ENCODE measurements around the gene ERFE.

Gene ERFE

GRCh38 chr2:238140040-238140439, 18.7 kb upstream of the ERFE start:
- no peak for TF ChIP-seq ZNF274 (IDR thresholded peaks at IDR 0.05; ENCODE audit: low read depth, low read length)
- no peak overlapping the region for H3K4me3 ChIP-seq (ENCODE audit: low read length)

DNA sequence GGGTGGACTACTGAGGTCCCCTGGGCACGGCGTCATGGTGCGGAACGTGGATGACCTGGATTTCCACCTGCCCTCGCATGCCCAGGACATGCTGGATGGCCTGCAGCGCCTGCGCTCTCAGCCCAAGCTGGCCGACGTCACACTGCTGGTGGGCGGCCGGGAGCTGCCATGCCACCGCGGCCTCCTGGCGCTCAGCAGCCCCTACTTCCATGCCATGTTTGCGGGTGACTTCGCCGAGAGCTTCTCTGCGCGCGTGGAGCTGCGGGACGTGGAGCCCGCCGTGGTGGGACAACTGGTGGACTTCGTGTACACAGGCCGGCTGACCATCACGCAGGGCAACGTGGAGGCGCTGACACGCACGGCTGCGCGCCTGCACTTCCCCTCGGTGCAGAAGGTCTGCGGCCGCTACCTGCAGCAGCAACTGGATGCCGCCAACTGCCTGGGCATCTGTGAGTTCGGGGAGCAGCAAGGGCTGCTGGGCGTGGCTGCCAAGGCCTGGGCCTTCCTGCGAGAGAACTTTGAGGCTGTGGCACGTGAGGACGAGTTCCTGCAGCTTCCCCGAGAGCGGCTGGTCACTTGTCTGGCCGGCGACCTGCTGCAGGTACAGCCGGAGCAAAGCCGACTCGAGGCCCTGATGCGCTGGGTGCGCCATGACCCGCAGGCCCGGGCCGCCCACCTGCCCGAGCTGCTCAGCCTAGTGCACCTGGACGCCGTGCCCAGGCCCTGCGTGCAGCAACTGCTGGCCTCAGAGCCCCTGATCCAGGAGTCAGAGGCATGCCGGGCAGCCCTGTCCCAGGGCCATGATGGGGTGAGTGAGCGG, 17.8 kb upstream of the ERFE start:
- no peak for TF ChIP-seq ZNF274 (IDR thresholded peaks at IDR 0.05; ENCODE audit: low read depth, low read length)
- H3K4me3 ChIP-seq (ENCODE audit: low read length): no peak overlapping the region

DNA sequence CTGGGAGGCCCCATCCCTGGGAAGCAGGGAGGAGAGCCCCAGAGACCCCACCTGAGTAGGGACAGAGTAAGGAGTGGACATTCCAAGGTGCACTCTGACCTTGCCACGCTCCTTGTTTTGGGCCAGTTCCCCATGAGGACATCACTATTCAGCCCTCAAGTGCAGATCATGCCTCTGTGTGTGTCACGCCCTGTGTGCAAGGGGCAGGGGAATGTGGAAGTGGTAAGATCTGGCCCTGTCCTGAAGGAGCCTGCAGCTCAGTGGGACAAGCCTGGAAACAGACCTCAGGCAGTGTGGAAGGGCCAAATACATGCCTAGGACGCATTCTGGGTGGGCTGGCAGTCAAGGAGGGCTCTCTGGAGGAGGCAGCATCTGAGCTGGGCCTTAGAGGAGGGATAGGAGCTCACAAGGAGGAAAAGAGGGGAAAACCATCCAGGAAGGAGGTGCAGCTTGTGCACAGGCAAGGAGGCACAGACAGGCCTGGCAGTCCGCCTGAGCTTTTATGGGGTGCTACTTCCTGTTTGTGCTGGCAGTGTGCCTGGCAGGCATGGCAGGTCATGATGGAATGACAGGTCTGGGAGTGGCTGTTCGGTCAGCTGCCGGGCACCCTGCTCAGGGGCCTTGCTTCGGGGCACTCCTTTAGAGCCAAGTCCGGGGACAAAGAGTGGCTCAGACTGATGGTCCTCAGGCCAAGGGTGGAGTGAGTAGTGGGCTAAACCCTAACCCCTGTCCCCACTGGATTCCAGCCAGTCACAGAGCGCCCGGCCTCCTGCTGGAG, 17.0 kb upstream of the ERFE start:
- no peak overlapping the region for H3K4me3 ChIP-seq (ENCODE audit: low read length)
- TF ChIP-seq ZNF274 (IDR thresholded peaks at IDR 0.05; ENCODE audit: low read depth, low read length): no peak

GRCh38 chr2:238142382-238143205, 16.2 kb upstream of the ERFE start:
- TF ChIP-seq ZNF274 (IDR thresholded peaks at IDR 0.05; ENCODE audit: low read depth, low read length): no peak
- H3K4me3 ChIP-seq (ENCODE audit: low read length): no peak overlapping the region

GRCh38 chr2:238143239-238143951, 15.4 kb upstream of the ERFE start:
- TF ChIP-seq ZNF274 (IDR thresholded peaks at IDR 0.05; ENCODE audit: low read depth, low read length): no peak
- H3K4me3 ChIP-seq (ENCODE audit: low read length): no peak overlapping the region

DNA sequence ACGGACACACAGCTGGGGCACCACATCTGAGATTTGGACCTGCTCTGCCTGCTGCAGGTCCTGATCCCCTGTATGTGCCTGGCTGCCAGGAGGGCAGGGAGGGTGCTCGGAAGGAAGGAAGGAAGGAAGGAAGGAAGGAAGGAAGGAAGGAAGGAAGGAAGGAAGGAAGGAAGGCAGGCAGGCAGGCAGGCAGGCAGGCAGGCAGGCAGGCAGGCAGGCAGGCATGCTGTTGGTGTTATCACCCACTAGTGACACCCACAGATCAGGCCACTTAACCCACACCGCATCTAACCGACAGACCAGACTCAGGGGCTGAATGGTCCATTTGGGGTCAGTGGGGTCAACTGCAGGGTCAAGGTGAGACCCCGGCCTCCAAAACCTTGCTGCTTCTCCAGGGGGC, 14.5 kb upstream of the ERFE start:
- H3K4me3 ChIP-seq (ENCODE audit: low read length): no peak overlapping the region
- TF ChIP-seq ZNF274 (IDR thresholded peaks at IDR 0.05; ENCODE audit: low read depth, low read length): no peak

GRCh38 chr2:238145046-238145445, 13.7 kb upstream of the ERFE start:
- H3K4me3 ChIP-seq (ENCODE audit: low read length): no peak overlapping the region
- no peak for TF ChIP-seq ZNF274 (IDR thresholded peaks at IDR 0.05; ENCODE audit: low read depth, low read length)

- TF ChIP-seq ZNF274 (IDR thresholded peaks at IDR 0.05; ENCODE audit: low read depth, low read length): no peak
- H3K4me3 ChIP-seq (ENCODE audit: low read length): no peak overlapping the region
Observed at GRCh38 chr2:238145851-238146250, 12.9 kb upstream of the ERFE start.

DNA sequence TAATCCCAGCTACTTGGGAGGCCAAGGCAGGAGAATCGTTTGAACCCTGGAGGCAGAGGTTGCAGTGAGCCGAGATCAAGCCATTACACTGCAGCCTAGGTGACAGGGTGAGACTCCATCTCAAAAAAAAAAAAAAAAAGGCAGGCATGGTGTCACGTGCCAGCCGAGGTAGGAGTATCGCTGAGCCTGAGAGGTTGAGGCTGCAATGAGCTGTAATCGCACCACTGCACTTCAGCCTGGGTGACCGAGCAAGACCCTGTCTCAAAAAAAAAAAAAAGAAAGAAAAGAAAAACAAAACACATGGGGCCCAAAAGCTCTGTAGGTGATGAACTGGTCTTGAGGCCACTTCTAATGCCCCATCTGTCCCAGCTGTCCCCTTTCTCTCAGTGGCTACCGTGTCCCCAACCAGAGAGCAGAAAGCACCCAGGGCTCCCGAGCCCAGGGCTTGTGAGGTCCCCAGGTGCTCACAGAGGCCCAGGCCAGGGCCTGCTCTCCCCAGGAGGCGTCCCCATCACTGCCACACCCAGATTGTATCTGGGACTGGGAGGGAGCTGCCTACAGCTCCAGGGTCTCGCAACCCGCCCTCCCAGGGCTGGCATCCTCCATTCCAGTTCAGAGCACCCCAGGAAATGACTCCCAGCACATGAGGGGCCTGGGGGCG, 11.8 kb upstream of the ERFE start:
- H3K4me3 ChIP-seq (ENCODE audit: low read length): no peak overlapping the region
- TF ChIP-seq ZNF274 (IDR thresholded peaks at IDR 0.05; ENCODE audit: low read depth, low read length): no peak

DNA sequence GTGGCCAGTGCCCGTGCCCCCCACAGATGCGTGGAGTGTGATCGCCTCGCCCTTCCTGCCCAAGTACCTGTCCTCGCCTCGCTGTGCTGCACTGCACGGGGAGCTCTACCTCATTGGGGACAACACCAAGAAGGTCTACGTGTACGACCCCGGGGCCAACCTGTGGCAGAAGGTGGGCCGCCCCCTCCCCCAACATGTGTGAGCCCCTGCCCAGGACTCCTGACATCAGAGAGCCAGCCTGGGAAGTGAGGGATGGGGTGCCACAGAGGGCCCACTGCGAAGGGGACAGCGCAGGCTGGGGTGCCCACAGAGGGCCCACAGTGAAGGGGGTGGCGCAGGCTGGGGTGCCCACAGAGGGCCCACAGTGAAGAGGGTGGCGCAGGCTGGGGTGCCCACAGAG, 9.8 kb upstream of the ERFE start:
- no peak for TF ChIP-seq ZNF274 (IDR thresholded peaks at IDR 0.05; ENCODE audit: low read depth, low read length)
- H3K4me3 ChIP-seq (ENCODE audit: low read length): no peak overlapping the region

DNA sequence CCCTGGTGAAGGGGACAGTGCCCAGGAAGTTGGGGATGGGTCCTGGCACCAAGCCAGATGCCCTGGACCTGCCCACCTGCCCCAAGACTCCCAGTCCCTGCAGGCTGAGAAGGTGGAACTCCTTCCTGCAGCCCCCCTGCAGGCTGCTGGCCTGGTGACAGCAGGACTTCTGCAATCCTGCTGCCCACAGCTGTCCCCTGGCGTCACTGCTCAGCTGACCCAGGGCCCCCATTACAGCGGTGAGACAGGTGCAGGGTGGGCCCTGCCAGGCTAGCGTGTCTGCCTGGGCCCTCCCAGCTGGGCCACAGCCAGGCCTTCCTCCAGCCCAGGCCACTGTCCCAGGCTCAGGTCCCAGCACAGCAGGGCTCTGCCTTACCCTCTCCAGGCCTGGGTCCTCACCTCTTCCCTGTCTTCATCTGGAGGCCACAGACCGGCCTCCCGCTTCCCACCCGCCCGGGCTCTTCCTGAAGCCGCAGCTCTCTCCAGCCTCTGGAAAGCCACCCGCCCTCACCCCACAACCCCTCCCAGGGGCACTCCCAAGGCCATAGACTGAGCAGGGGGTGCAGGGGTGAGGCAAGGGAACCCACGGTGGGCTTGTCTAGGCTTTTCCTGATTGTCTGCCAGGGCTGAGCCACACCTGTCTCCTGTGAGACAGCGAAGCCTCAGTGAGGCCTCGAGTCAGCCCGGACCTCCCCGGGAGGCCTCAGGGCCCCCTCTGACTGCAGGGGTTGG, 8.8 kb upstream of the ERFE start:
- no peak for TF ChIP-seq ZNF274 (IDR thresholded peaks at IDR 0.05; ENCODE audit: low read depth, low read length)
- no peak overlapping the region for H3K4me3 ChIP-seq (ENCODE audit: low read length)

DNA sequence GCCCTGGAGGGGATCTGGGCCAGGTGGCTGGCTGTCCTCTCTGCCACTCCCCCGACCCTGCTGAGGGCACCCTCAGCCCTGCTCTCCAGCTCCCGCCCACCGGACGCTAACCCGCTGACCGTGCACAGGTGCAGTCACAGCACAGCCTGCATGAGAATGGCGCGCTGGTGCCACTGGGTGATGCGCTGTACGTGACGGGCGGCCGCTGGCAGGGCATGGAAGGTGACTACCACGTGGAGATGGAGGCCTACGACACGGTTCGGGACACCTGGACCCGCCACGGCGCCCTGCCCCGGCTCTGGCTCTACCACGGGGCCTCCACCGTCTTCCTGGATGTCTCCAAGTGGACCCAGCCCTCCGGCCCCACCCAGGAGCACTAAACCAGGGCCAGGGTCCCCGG, 8.1 kb upstream of the ERFE start:
- no peak for TF ChIP-seq ZNF274 (IDR thresholded peaks at IDR 0.05; ENCODE audit: low read depth, low read length)
- no peak overlapping the region for H3K4me3 ChIP-seq (ENCODE audit: low read length)

GRCh38 chr2:238151205-238151604, 7.6 kb upstream of the ERFE start:
- TF ChIP-seq ZNF274 (IDR thresholded peaks at IDR 0.05; ENCODE audit: low read depth, low read length): no peak

More at GRCh38 chr2:238151205-238151604, 7.6 kb upstream of the ERFE start:
- H3K4me3 ChIP-seq (ENCODE audit: low read length): no peak overlapping the region

All from GM08714 (cell line).